Ecto neural progenitor cell (in vitro differentiated cells): Measurements from ENCODE around the gene GAB2.
"Not testable (repeated sequence)": the region's sequence is repeated elsewhere in the genome, so short reads cannot be mapped to it uniquely, and the experiment has no call there.

Experiments used
- DNase-seq: peaks from one replicate; pipeline ENCODE4 v3.0.0-alpha.2; 2018; ENCODE audit warnings: low spot score

The GAB2 gene

GRCh38 chr11:78312712-78313111 is 104.9 kb downstream of the GAB2 start:
- DNase-seq = no peak

- no peak for DNase-seq
These were observed 105.8 kb downstream of the GAB2 start for GRCh38 chr11:78311702-78312371.

- DNase-seq = no peak
These were observed 107.1 kb downstream of the GAB2 start for GRCh38 chr11:78310500-78310909.

- no peak for DNase-seq
These were observed 113.4 kb downstream of the GAB2 start for GRCh38 chr11:78304201-78304600.

- no peak for DNase-seq
These were observed 117.3 kb downstream of the GAB2 start for GRCh38 chr11:78300108-78300839.

- DNase-seq = no peak
These were observed 118.5 kb downstream of the GAB2 start for GRCh38 chr11:78299000-78299710.

GRCh38 chr11:78298291-78298771 is 119.3 kb downstream of the GAB2 start:
- DNase-seq = no peak

GRCh38 chr11:78295991-78296930 is 121.4 kb downstream of the GAB2 start:
- no peak for DNase-seq

- DNase-seq = no peak
These were observed 122.3 kb downstream of the GAB2 start for GRCh38 chr11:78295347-78295746.

- not testable (repeated sequence) for DNase-seq
These were observed 123.5 kb downstream of the GAB2 start for GRCh38 chr11:78294100-78294499.

GRCh38 chr11:78293536-78293935 is 124.1 kb downstream of the GAB2 start:
- DNase-seq = no peak

- no peak for DNase-seq
These were observed 125.4 kb downstream of the GAB2 start for GRCh38 chr11:78292109-78292803.

GRCh38 chr11:78291503-78292108 is 126.0 kb downstream of the GAB2 start:
- DNase-seq = no peak

GRCh38 chr11:78290293-78291176 is 127.1 kb downstream of the GAB2 start:
- no peak for DNase-seq

GRCh38 chr11:78289552-78290292 is 127.9 kb downstream of the GAB2 start:
- no peak for DNase-seq

GRCh38 chr11:78284260-78284659 is 133.4 kb downstream of the GAB2 start:
- DNase-seq = no peak

- no peak for DNase-seq
These were observed 134.8 kb downstream of the GAB2 start for GRCh38 chr11:78282821-78283220.

- no peak for DNase-seq
These were observed 136.1 kb downstream of the GAB2 start for GRCh38 chr11:78281511-78281910.
